ENCODE data around the gene TFEB.

The TFEB gene

GRCh38 chr6:41709375-41709774 lies 26.0 kb downstream of the TFEB start:
- Histone ChIP-seq H3K27ac (ENCODE audit: low read length, poor library complexity, severe bottlenecking) (no peak overlapping the region), H4K8ac (ENCODE audit: low read length) (no peak overlapping the region), H2BK120ac (ENCODE audit: low read depth, low read length) (no peak overlapping the region), H3K18ac (ENCODE audit: low read depth in 1 of 2, low read length in 2 of 2) (no peak overlapping the region), H3K4me2 (ENCODE audit: low read length, poor library complexity, severe bottlenecking) (no peak overlapping the region), H3K14ac (ENCODE audit: low read length in 2 of 2) (no peak overlapping the region), H3K4me1 (ENCODE audit: control insufficient read depth, insufficient read depth, low read depth, low read length) (peaks cover 59% of the 10 kb centered on the region), H3K27me3 (ENCODE audit: control insufficient read depth in 1 of 2, insufficient read depth in 1 of 2, low read length in 2 of 2) (no peaks in the 10 kb centered on the region), H3K23ac (ENCODE audit: low read length in 2 of 2) (no peak overlapping the region), H3K9ac (ENCODE audit: low read length) (no peak overlapping the region), H3K9me3 (ENCODE audit: control insufficient read depth, low read length) (no peaks in the 10 kb centered on the region), H3K4ac (ENCODE audit: low read depth in 1 of 2, low read length in 2 of 2) (no peak overlapping the region), H2AK5ac (ENCODE audit: low read length, severe bottlenecking) (no peak overlapping the region), H2BK12ac (ENCODE audit: low read length in 2 of 2) (no peak overlapping the region), H3K4me3 (ENCODE audit: insufficient read depth in 1 of 2, low read depth in 1 of 2, low read length in 2 of 2) (no peak overlapping the region), H2AFZ (ENCODE audit: low read depth, low read length) (no peak overlapping the region), H3K79me1 (replicated peaks; ENCODE audit: low read length, poor library complexity, severe bottlenecking) (peaks cover 41% of the 10 kb centered on the region), H2BK5ac (ENCODE audit: low read depth, low read length, poor library complexity, severe bottlenecking) (no peak overlapping the region), H2BK15ac (ENCODE audit: low read depth, poor library complexity, severe bottlenecking) (no peak overlapping the region), H3K36me3 (ENCODE audit: control insufficient read depth in 1 of 2, insufficient read depth in 2 of 2, low read depth in 1 of 2, low read length in 2 of 2) (peaks cover 0 to 8% of the 10 kb centered on the region in 2 experiments), H4K91ac (ENCODE audit: low read length) (no peak overlapping the region)
- WGBS, result 73% methylated on average over 2 of the region's 2 CpGs
- DNase-seq, result no peak

- peaks cover 0 to 10% of the 10 kb centered on the region in 2 experiments for H3K36me3 ChIP-seq (ENCODE audit: control insufficient read depth in 1 of 2, insufficient read depth in 2 of 2, low read depth in 1 of 2, low read length in 2 of 2)
- H3K27me3 ChIP-seq (ENCODE audit: control insufficient read depth in 1 of 2, insufficient read depth in 1 of 2, low read length in 2 of 2), result no peaks in the 10 kb centered on the region
- H4K8ac ChIP-seq (ENCODE audit: low read length), result no peak overlapping the region
- H2BK12ac ChIP-seq (ENCODE audit: low read length in 2 of 2), result no peak overlapping the region
- H3K4ac ChIP-seq (ENCODE audit: low read depth in 1 of 2, low read length in 2 of 2), result no peak overlapping the region
- H2AFZ ChIP-seq (ENCODE audit: low read depth, low read length), result no peak overlapping the region
- WGBS, result 88% methylated on average over 3 of the region's 3 CpGs
- no peak overlapping the region for H2AK5ac ChIP-seq (ENCODE audit: low read length, severe bottlenecking)
- no peak for DNase-seq
- H2BK120ac ChIP-seq (ENCODE audit: low read depth, low read length), result no peak overlapping the region
- H3K9me3 ChIP-seq (ENCODE audit: control insufficient read depth, low read length), result no peaks in the 10 kb centered on the region
- no peak overlapping the region for H4K91ac ChIP-seq (ENCODE audit: low read length)
- no peak overlapping the region for H3K4me3 ChIP-seq (ENCODE audit: insufficient read depth in 1 of 2, low read depth in 1 of 2, low read length in 2 of 2)
- no peak overlapping the region for H3K9ac ChIP-seq (ENCODE audit: low read length)
- H3K4me1 ChIP-seq (ENCODE audit: control insufficient read depth, insufficient read depth, low read depth, low read length), result peaks cover 62% of the 10 kb centered on the region
- H3K18ac ChIP-seq (ENCODE audit: low read depth in 1 of 2, low read length in 2 of 2), result no peak overlapping the region
- H2BK15ac ChIP-seq (ENCODE audit: low read depth, poor library complexity, severe bottlenecking), result no peak overlapping the region
- H3K4me2 ChIP-seq (ENCODE audit: low read length, poor library complexity, severe bottlenecking), result no peak overlapping the region
- no peak overlapping the region for H3K14ac ChIP-seq (ENCODE audit: low read length in 2 of 2)
- H2BK5ac ChIP-seq (ENCODE audit: low read depth, low read length, poor library complexity, severe bottlenecking), result no peak overlapping the region
- H3K23ac ChIP-seq (ENCODE audit: low read length in 2 of 2), result no peak overlapping the region
- H3K79me1 ChIP-seq (replicated peaks; ENCODE audit: low read length, poor library complexity, severe bottlenecking), result peaks cover 46% of the 10 kb centered on the region
- H3K27ac ChIP-seq (ENCODE audit: low read length, poor library complexity, severe bottlenecking), result no peak overlapping the region
These were observed 26.6 kb downstream of the TFEB start for GRCh38 chr6:41708856-41709255.

GRCh38 chr6:41707565-41708200 lies 27.7 kb downstream of the TFEB start:
- DNase-seq, result no peak
- H4K91ac ChIP-seq (ENCODE audit: low read length), result no peak overlapping the region
- no peak overlapping the region for H3K9ac ChIP-seq (ENCODE audit: low read length)
- H3K4me3 ChIP-seq (ENCODE audit: insufficient read depth in 1 of 2, low read depth in 1 of 2, low read length in 2 of 2), result no peak overlapping the region
- no peak overlapping the region for H3K18ac ChIP-seq (ENCODE audit: low read depth in 1 of 2, low read length in 2 of 2)
- H3K9me3 ChIP-seq (ENCODE audit: control insufficient read depth, low read length), result no peaks in the 10 kb centered on the region
- H3K27me3 ChIP-seq (ENCODE audit: control insufficient read depth in 1 of 2, insufficient read depth in 1 of 2, low read length in 2 of 2), result no peaks in the 10 kb centered on the region
- no peak overlapping the region for H2BK5ac ChIP-seq (ENCODE audit: low read depth, low read length, poor library complexity, severe bottlenecking)
- no peak overlapping the region for H2BK12ac ChIP-seq (ENCODE audit: low read length in 2 of 2)
- H3K79me1 ChIP-seq (replicated peaks; ENCODE audit: low read length, poor library complexity, severe bottlenecking), result peaks cover 55% of the 10 kb centered on the region
- H3K4ac ChIP-seq (ENCODE audit: low read depth in 1 of 2, low read length in 2 of 2), result no peak overlapping the region
- WGBS, result 84% methylated on average over 9 of the region's 14 CpGs
- no peak overlapping the region for H3K27ac ChIP-seq (ENCODE audit: low read length, poor library complexity, severe bottlenecking)
- H2AK5ac ChIP-seq (ENCODE audit: low read length, severe bottlenecking), result peak overlapping the region; percentile 29
- no peak overlapping the region for H2AFZ ChIP-seq (ENCODE audit: low read depth, low read length)
- no peak overlapping the region for H2BK15ac ChIP-seq (ENCODE audit: low read depth, poor library complexity, severe bottlenecking)
- no peak overlapping the region for H3K4me2 ChIP-seq (ENCODE audit: low read length, poor library complexity, severe bottlenecking)
- H3K36me3 ChIP-seq (ENCODE audit: control insufficient read depth in 1 of 2, insufficient read depth in 2 of 2, low read depth in 1 of 2, low read length in 2 of 2), result peaks cover 0 to 21% of the 10 kb centered on the region in 2 experiments
- no peak overlapping the region for H3K14ac ChIP-seq (ENCODE audit: low read length in 2 of 2)
- no peak overlapping the region for H3K23ac ChIP-seq (ENCODE audit: low read length in 2 of 2)
- no peak overlapping the region for H2BK120ac ChIP-seq (ENCODE audit: low read depth, low read length)
- peaks cover 60% of the 10 kb centered on the region for H3K4me1 ChIP-seq (ENCODE audit: control insufficient read depth, insufficient read depth, low read depth, low read length)
- H4K8ac ChIP-seq (ENCODE audit: low read length), result no peak overlapping the region

- H3K4ac ChIP-seq (ENCODE audit: low read depth in 1 of 2, low read length in 2 of 2), result no peak overlapping the region
- H3K23ac ChIP-seq (ENCODE audit: low read length in 2 of 2), result no peak overlapping the region
- H3K36me3 ChIP-seq (ENCODE audit: control insufficient read depth in 1 of 2, insufficient read depth in 2 of 2, low read depth in 1 of 2, low read length in 2 of 2), result peaks cover 0 to 25% of the 10 kb centered on the region in 2 experiments
- H3K14ac ChIP-seq (ENCODE audit: low read length in 2 of 2), result no peak overlapping the region
- H3K4me3 ChIP-seq (ENCODE audit: insufficient read depth in 1 of 2, low read depth in 1 of 2, low read length in 2 of 2), result no peak overlapping the region
- peaks cover 57% of the 10 kb centered on the region for H3K79me1 ChIP-seq (replicated peaks; ENCODE audit: low read length, poor library complexity, severe bottlenecking)
- peak overlapping the region; percentile 25 for H2BK5ac ChIP-seq (ENCODE audit: low read depth, low read length, poor library complexity, severe bottlenecking)
- peak; percentile 62 for DNase-seq
- H2AK5ac ChIP-seq (ENCODE audit: low read length, severe bottlenecking), result peak overlapping the region; percentile 2
- H3K27ac ChIP-seq (ENCODE audit: low read length, poor library complexity, severe bottlenecking), result peak overlapping the region; percentile 69
- no peak overlapping the region for H2BK120ac ChIP-seq (ENCODE audit: low read depth, low read length)
- no peak overlapping the region for H2BK15ac ChIP-seq (ENCODE audit: low read depth, poor library complexity, severe bottlenecking)
- no peaks in the 10 kb centered on the region for H3K27me3 ChIP-seq (ENCODE audit: control insufficient read depth in 1 of 2, insufficient read depth in 1 of 2, low read length in 2 of 2)
- no peak overlapping the region for H3K4me2 ChIP-seq (ENCODE audit: low read length, poor library complexity, severe bottlenecking)
- no peak overlapping the region for H4K8ac ChIP-seq (ENCODE audit: low read length)
- H3K4me1 ChIP-seq (ENCODE audit: control insufficient read depth, insufficient read depth, low read depth, low read length), result peaks cover 64% of the 10 kb centered on the region
- no peaks in the 10 kb centered on the region for H3K9me3 ChIP-seq (ENCODE audit: control insufficient read depth, low read length)
- no peak overlapping the region for H2BK12ac ChIP-seq (ENCODE audit: low read length in 2 of 2)
- H3K9ac ChIP-seq (ENCODE audit: low read length), result no peak overlapping the region
- H2AFZ ChIP-seq (ENCODE audit: low read depth, low read length), result no peak overlapping the region
- H3K18ac ChIP-seq (ENCODE audit: low read depth in 1 of 2, low read length in 2 of 2), result peak overlapping the region in 1 of 2 experiments; percentile 37
- WGBS, result 76% methylated on average over 5 of the region's 9 CpGs
- no peak overlapping the region for H4K91ac ChIP-seq (ENCODE audit: low read length)
These were observed 28.4 kb downstream of the TFEB start for GRCh38 chr6:41706876-41707564.

All from mesenchymal stem cell (in vitro differentiated cells and primary cell).